IPS-15b (cell line): ENCODE results near the gene RARS1.

Experiments
- H3K27me3 ChIP-seq: one replicate; pipeline ENCODE4 v1.6.1; 2013; ENCODE audit warnings: low read length; ENCODE audit not compliant: control insufficient read depth, insufficient read depth
- H3K36me3 ChIP-seq: one replicate; pipeline ENCODE4 v1.6.1; 2013; ENCODE audit warnings: low read length; ENCODE audit not compliant: control insufficient read depth, insufficient read depth
- H3K4me1 ChIP-seq: one replicate; pipeline ENCODE4 v1.6.1; 2013; ENCODE audit warnings: mild to moderate bottlenecking, low read length; ENCODE audit not compliant: control insufficient read depth, insufficient read depth
- H3K4me3 ChIP-seq: one replicate; pipeline ENCODE4 v1.5.1; 2013; ENCODE audit warnings: low read depth, low read length
- H3K9ac ChIP-seq: one replicate; pipeline ENCODE4 v1.6.1; 2013; ENCODE audit warnings: low read depth, mild to moderate bottlenecking, low read length
- H3K9me3 ChIP-seq: one replicate; pipeline ENCODE4 v1.6.1; 2013; ENCODE audit warnings: mild to moderate bottlenecking, low read length; ENCODE audit not compliant: control insufficient read depth, insufficient read depth

Gene RARS1

GRCh38 chr5:168568738-168569137 is 82.5 kb downstream of the RARS1 start:
- H3K9ac ChIP-seq, result no peak overlapping the region
- no peaks in the 10 kb centered on the region for H3K4me1 ChIP-seq
- peaks cover 4% of the 10 kb centered on the region for H3K36me3 ChIP-seq
- H3K4me3 ChIP-seq, result no peak overlapping the region
- no peaks in the 10 kb centered on the region for H3K9me3 ChIP-seq
- no peaks in the 10 kb centered on the region for H3K27me3 ChIP-seq
